Pancreas (tissue), 10 donors: Measurements from ENCODE around the gene LFNG. TPM values are rescaled to one million over a fixed set of nuclear protein-coding genes. Genes with fewer than 3 reads are reported as not detected.

Experiments
- ATAC-seq, 4 donors: fragments of 200-7000 bp; cut with Tn5 transposase; one replicate each; pipeline versions ENCODE4 v1.8.0 to v1.9.1; 2020; ENCODE audit warnings: mild to moderate bottlenecking in 4 of 4, moderate library complexity in 4 of 4
- DNase-seq, 6 donors: peaks; one replicate each; pipeline ENCODE4 v3.0.0-alpha.2; 2020
- FAIRE-seq: peaks from 2 replicates; lab custom pipeline; 2012; peaks lifted over from hg19 to GRCh38; lab: Jason Lieb, UNC
- H3K27ac ChIP-seq, 4 donors: fragments of 200-600 bp; sonication (generic); 1 replicate in 3 of 4; 2 replicates in 1 of 4; pipeline versions ENCODE4 v1.5.0 to v1.8.0; 2020
- H3K27me3 ChIP-seq, 4 donors: fragments of 200-600 bp; one replicate each; pipeline ENCODE4 v1.8.0; 2021
- H3K36me3 ChIP-seq, 3 donors: fragments of 200-600 bp; sonication (generic) in 1 of 3; one replicate each; pipeline versions ENCODE4 v1.5.0 to v1.8.0; 2020 to 2021
- H3K4me1 ChIP-seq, 3 donors: fragments of 200-600 bp; one replicate each; pipeline ENCODE4 v1.8.0; 2021
- H3K4me3 ChIP-seq, 4 donors: fragments of 200-600 bp; sonication (generic) in 2 of 4; one replicate each; pipeline versions ENCODE4 v1.5.0 to v1.8.0; 2020 to 2021
- H3K9me3 ChIP-seq, 4 donors: fragments of 200-600 bp; one replicate each; pipeline ENCODE4 v1.8.0; 2021
- WGBS, 2 donors: extraction: QIAGEN DNeasy Blood & Tissue Kit; methylation state at CpG; one replicate each; pipeline ENCODE4 v1.1.7; 2013; 5-methylcytosine and 5-hydroxymethylcytosine counted together
- intact Hi-C, 3 donors: fragments of 100-400 bp; cut with DNase I; formaldehyde crosslinking; loops; one replicate each; pipeline versions ENCODE4 v1.11.1 to v1.14.2; 2022
- polyA plus RNA-seq, 2 donors: library from polyadenylated mRNA; stranded (reverse); fragments of 200-250 nt; gene quantifications; one replicate each; pipeline ENCODE4 v1.2.3, GENCODE V29; 2013
- total RNA-seq, 6 donors: library from RNA; stranded (reverse); fragmentation: NEBNext Ultra II Directional in 4 of 6; extraction: Animal tissue kit (Norgen Biotek cat#: 25700) in 4 of 6; gene quantifications; one replicate each; pipeline versions ENCODE4 v1.2.1 to v1.2.4, GENCODE V29; 2021 to 2023
- TF ChIP-seq, protein P1 (sequence below), 4 donors: fragments of 200-600 bp; sonication (generic) in 3 of 4; IDR thresholded peaks; one replicate each; pipeline versions ENCODE4 v1.5.0 to v1.8.0; 2021; ENCODE audit warnings: antibody characterized with exemption in 4 of 4
- donor health status: healthy with polysubstance abuse.
- donor health status: DM: no; HTN: no; CAD: no; lungs with moderate emphysema.
- donor health status: DM: no; HTN: no; CAD: no.
- donor health status: control.
- donor health status: control.
- donor health status: Bipolar disorder and iron deficiency.
- donor health status: DM: yes; HTN: yes; CAD: no.
- donor health status: DM: no; HTN: no; CAD: no.
- donor health status: DM: no; HTN: no; CAD: no.
- donor health status: DM: yes; HTN: yes; CAD: no.

The LFNG gene
- total and polyA plus RNA-seq, 8 donors: 28.2 to 66.8 (median 41.1) TPM

DNA sequence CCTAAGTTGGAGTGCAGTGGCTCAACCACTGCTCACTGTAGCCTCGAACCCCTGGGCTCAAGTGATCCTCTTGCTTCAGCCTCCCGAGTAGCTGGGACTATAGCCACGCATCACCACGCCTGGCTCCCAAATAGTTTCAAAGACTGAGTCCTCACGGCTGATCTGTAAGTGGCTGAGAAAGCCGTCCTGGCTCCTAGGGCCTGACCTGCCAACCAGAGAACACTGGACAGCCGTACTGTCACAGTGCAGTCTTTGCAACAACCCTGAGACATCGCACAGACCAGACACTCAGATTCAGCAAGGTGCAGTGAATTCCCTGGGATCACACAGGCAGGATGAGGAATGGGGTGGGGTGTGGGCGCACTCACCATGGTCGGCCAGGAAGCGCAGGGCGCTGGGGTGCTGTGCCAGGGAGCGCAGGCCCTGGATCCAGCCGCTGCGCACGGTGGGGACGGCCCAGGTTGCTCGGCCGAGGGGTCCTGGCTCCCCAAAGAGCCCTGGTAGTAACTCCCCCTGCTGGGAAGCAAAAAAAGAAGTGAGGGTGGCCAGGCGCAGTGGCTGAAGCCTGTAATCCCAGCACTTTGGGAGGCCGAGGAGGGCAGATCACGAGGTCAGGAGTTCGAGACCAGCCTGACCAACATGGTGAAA lies 25.1 kb downstream of the LFNG start:
- WGBS, 2 donors: 95% methylated on average over 23 of the region's 23 CpGs
- H3K9me3 ChIP-seq: no peaks in the 10 kb centered on the region
- TF ChIP-seq, protein P1, sequence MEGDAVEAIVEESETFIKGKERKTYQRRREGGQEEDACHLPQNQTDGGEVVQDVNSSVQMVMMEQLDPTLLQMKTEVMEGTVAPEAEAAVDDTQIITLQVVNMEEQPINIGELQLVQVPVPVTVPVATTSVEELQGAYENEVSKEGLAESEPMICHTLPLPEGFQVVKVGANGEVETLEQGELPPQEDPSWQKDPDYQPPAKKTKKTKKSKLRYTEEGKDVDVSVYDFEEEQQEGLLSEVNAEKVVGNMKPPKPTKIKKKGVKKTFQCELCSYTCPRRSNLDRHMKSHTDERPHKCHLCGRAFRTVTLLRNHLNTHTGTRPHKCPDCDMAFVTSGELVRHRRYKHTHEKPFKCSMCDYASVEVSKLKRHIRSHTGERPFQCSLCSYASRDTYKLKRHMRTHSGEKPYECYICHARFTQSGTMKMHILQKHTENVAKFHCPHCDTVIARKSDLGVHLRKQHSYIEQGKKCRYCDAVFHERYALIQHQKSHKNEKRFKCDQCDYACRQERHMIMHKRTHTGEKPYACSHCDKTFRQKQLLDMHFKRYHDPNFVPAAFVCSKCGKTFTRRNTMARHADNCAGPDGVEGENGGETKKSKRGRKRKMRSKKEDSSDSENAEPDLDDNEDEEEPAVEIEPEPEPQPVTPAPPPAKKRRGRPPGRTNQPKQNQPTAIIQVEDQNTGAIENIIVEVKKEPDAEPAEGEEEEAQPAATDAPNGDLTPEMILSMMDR (IDR thresholded peaks at IDR 0.05): no peak
- intact Hi-C loops: no loop called here
- H3K36me3 ChIP-seq: peaks cover 0 to 17% (median 9%) of the 10 kb centered on the region in 3 donors
- H3K4me1 ChIP-seq: no peaks in the 10 kb centered on the region
- H3K4me3 ChIP-seq: no peak overlapping the region
- no peak overlapping the region for H3K27ac ChIP-seq
- no peak for ATAC-seq
- no peak for FAIRE-seq
- peak in 1 of 6 donors; percentile 53 for DNase-seq
- no peaks in the 10 kb centered on the region for H3K27me3 ChIP-seq

DNA sequence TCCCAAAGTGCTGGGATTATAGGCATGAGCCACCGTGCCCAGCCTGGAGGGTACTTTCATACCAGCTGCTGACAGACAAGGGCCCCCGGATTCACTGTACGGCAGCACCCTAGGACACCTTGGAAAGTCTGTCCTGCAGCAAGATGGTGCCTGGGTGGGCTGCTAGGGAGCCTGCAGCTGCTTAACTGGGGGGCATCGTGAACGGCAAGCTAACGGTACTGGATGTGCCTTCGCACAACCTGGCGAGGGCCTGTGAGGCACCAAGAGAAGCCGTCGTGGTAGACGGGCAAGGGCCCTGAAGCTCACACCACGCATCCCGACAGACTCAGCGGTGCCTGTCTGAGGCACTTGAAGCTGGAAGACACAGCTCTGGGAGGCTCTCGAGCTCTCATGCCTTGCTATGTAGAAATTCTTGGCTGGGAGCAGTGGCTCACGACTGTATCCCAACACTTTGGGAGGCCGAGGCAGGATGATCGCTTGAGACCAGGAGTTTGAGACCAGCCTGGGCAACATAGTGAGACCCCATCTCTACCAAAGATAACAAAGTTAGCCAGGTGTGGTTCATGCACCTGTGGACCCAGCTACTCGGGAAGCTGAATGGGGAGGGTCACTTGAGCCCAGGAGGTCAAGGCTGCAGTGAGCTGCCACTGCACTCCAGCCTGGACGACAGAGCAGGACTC lies 26.3 kb downstream of the LFNG start:
- no peaks in the 10 kb centered on the region for H3K9me3 ChIP-seq
- no peak overlapping the region for H3K27ac ChIP-seq
- DNase-seq: peak in 2 of 6 donors; percentile 43 to 65
- ATAC-seq: no peak
- no peaks in the 10 kb centered on the region for H3K4me1 ChIP-seq
- no peaks in the 10 kb centered on the region for H3K27me3 ChIP-seq
- WGBS, 2 donors: 94 to 95% methylated on average over 20 of the region's 20 CpGs
- no peak for FAIRE-seq
- TF ChIP-seq, protein P1 (IDR thresholded peaks at IDR 0.05): no peak
- intact Hi-C loops: no loop called here
- H3K4me3 ChIP-seq: no peak overlapping the region
- H3K36me3 ChIP-seq: peaks cover 3 to 10% (median 9%) of the 10 kb centered on the region in 3 donors

DNA sequence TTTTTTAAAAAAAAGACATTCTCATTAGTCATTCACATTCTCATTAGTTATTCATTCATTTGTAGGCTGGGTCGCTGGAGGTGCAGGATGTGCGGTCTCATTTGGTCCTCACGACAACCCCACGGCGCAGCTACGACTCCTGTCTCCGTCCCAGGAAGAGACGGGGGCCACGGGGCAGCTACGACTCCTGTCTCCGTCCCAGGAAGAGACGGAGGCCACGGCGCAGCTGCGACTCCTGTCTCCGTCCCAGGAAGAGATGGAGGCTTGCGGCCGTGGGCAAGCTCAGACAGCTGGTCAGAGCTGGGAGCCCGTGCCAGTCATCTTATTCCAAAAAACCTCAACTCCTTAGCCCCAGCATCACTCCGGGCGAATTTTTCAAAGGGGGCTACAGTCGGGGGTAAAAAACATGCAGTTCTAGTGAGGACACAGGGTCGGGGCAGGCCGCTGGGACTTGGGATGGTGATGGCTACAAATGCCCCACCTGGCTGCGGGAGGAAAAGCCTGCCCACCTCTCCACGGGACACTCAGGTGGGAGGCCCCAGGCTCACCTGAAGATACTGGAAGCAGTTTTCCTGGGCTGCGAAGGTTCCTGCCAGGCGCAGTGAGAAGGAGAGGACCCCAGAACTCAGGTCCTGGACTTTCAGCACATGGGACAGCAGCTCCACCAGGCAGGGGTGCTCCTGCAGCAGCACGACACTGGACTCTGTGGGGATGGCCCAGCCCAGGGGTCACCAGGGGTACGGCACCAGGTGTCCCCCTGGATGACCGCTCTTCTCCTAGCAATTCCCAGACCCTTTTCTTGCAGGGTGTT lies 27.4 kb downstream of the LFNG start:
- peak in 1 of 6 donors; percentile 35 for DNase-seq
- Histone ChIP-seq H3K4me3 (no peak overlapping the region), H3K36me3 (peaks cover 3 to 10% (median 9%) of the 10 kb centered on the region in 3 donors), H3K9me3 (no peaks in the 10 kb centered on the region), H3K4me1 (no peaks in the 10 kb centered on the region), H3K27ac (no peak overlapping the region), H3K27me3 (no peaks in the 10 kb centered on the region)
- intact Hi-C loops: no loop called here
- ATAC-seq: no peak
- TF ChIP-seq, protein P1 (IDR thresholded peaks at IDR 0.05): no peak
- WGBS, 2 donors: 92 to 96% methylated on average over 31 of the region's 31 CpGs
- FAIRE-seq: no peak

DNA sequence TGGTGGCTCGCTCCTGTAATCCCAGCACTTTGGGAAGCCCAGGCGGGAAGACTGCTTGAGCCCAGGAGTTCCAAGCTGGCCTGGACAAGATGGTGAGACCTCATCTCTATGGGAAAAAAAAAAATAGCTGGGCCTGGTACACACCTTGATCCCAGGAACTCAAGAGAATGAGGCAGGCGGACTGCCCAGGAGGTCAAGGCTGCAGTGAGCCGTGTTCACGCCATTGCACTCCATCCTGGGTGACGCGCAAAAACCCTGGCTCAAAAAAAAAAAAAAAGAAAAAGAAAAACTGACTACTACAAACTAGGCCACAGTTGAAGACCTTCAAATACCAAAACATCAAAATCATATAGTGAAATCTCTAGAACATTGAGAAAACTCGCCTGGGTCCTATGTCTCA lies 31.8 kb downstream of the LFNG start:
- no peak overlapping the region for H3K4me3 ChIP-seq
- H3K27ac ChIP-seq: no peak overlapping the region
- intact Hi-C loops: no loop called here
- peak in 2 of 6 donors; percentile 6 to 18 for DNase-seq
- no peaks in the 10 kb centered on the region for H3K27me3 ChIP-seq
- TF ChIP-seq, protein P1 (IDR thresholded peaks at IDR 0.05): no peak
- FAIRE-seq: no peak
- peaks cover 0 to 3% (median 0%) of the 10 kb centered on the region in 3 donors for H3K36me3 ChIP-seq
- H3K9me3 ChIP-seq: no peaks in the 10 kb centered on the region
- WGBS, 2 donors: 83 to 93% methylated on average over 8 of the region's 8 CpGs
- H3K4me1 ChIP-seq: peaks cover 0 to 8% (median 0%) of the 10 kb centered on the region in 3 donors
- no peak for ATAC-seq
